Progenitor cell of endocrine pancreas (in vitro differentiated cells): ENCODE data around the gene POMGNT2. TPM values are rescaled to one million over a fixed set of nuclear protein-coding genes. Genes with fewer than 3 reads are reported as not detected.

Experiments used
- DNase-seq: peaks from one replicate; pipeline ENCODE4 v3.0.0; 2021; ENCODE audit warnings: low spot score; ENCODE audit not compliant: unreplicated experiment
- H3K27ac Mint-ChIP-seq: 2 replicates; pipeline ENCODE4 v1.8.0; 2021; ENCODE audit warnings: mild to moderate bottlenecking, moderate library complexity, mixed read lengths
- H3K27me3 Mint-ChIP-seq: 2 replicates; pipeline ENCODE4 v1.8.0; 2021; ENCODE audit warnings: mixed read lengths
- H3K36me3 Mint-ChIP-seq: 2 replicates; pipeline ENCODE4 v1.8.0; 2022; ENCODE audit warnings: mixed read lengths; ENCODE audit not compliant: insufficient read depth
- H3K4me1 Mint-ChIP-seq: 2 replicates; pipeline ENCODE4 v1.8.0; 2021; ENCODE audit warnings: low read depth, mixed read lengths
- H3K4me3 Mint-ChIP-seq: 2 replicates; pipeline ENCODE4 v1.8.0; 2021; ENCODE audit warnings: low read depth, mild to moderate bottlenecking, moderate library complexity, mixed read lengths
- H3K9me3 Mint-ChIP-seq: 2 replicates; pipeline ENCODE4 v1.8.0; 2021; ENCODE audit warnings: low read depth, mixed read lengths
- total RNA-seq: library from RNA; stranded (reverse); gene quantifications from 2 replicates; pipeline ENCODE4 v1.2.1, GENCODE V29; 2021
- TF ChIP-seq, protein P1 (sequence below): fragments of 200-600 bp; sonication (generic); IDR thresholded peaks from one replicate; pipeline ENCODE4 v1.5.0; 2021; ENCODE audit warnings: antibody characterized with exemption, mild to moderate bottlenecking; ENCODE audit not compliant: unreplicated experiment

POMGNT2 gene
- total RNA-seq, 1 donor from 2014 or later: 21.6 TPM

DNA sequence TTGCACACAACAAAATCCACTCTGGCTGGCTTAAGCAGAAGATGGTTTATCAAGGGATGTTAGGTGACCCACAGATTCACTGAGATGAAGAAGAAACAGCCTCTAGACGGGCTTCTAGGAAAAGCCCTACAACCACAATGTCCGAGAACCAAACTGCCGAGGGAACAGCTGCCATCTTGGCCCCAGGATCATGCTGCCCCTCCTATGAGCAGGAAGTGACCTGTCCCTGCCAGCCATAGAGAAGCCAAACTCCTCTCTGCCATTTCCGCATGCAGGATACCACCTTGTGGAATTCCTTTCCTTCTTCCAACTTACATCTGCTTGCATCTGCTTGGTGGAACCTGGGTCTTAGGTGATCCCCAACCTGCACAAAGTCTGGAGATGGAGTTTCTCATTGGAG, 11.4 kb upstream of the POMGNT2 start:
- no peaks in the 10 kb centered on the region for H3K4me1 Mint-ChIP-seq
- TF ChIP-seq, protein P1, sequence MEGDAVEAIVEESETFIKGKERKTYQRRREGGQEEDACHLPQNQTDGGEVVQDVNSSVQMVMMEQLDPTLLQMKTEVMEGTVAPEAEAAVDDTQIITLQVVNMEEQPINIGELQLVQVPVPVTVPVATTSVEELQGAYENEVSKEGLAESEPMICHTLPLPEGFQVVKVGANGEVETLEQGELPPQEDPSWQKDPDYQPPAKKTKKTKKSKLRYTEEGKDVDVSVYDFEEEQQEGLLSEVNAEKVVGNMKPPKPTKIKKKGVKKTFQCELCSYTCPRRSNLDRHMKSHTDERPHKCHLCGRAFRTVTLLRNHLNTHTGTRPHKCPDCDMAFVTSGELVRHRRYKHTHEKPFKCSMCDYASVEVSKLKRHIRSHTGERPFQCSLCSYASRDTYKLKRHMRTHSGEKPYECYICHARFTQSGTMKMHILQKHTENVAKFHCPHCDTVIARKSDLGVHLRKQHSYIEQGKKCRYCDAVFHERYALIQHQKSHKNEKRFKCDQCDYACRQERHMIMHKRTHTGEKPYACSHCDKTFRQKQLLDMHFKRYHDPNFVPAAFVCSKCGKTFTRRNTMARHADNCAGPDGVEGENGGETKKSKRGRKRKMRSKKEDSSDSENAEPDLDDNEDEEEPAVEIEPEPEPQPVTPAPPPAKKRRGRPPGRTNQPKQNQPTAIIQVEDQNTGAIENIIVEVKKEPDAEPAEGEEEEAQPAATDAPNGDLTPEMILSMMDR: no peak
- no peaks in the 10 kb centered on the region for H3K36me3 Mint-ChIP-seq
- peaks cover 6% of the 10 kb centered on the region for H3K27me3 Mint-ChIP-seq
- no peak overlapping the region for H3K4me3 Mint-ChIP-seq
- H3K27ac Mint-ChIP-seq: no peak overlapping the region
- DNase-seq: no peak
- H3K9me3 Mint-ChIP-seq: no peaks in the 10 kb centered on the region

DNA sequence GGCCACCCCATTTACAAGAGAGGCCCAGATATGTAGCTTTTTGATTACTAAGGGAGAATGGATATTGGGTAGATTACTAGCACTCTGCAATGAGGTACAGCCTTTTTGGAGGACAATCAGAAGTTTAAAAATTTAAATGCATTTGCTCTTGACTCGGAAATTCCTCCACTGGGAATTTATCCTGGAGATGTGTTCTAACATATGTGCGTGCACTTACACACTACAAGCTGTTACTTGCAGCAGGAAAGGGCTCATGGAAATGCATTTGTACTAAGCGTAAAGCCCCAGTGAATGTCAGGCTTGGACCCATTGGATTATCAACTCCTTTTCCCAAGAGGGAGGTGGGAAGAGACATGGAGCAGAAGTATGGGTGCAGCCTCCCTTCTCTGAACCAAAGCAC, 7.8 kb upstream of the POMGNT2 start:
- TF ChIP-seq, protein P1: no peak
- H3K9me3 Mint-ChIP-seq: no peaks in the 10 kb centered on the region
- no peak for DNase-seq
- H3K36me3 Mint-ChIP-seq: no peaks in the 10 kb centered on the region
- no peaks in the 10 kb centered on the region for H3K4me1 Mint-ChIP-seq
- peaks cover 3% of the 10 kb centered on the region for H3K27me3 Mint-ChIP-seq
- H3K27ac Mint-ChIP-seq: no peak overlapping the region
- no peak overlapping the region for H3K4me3 Mint-ChIP-seq

DNA sequence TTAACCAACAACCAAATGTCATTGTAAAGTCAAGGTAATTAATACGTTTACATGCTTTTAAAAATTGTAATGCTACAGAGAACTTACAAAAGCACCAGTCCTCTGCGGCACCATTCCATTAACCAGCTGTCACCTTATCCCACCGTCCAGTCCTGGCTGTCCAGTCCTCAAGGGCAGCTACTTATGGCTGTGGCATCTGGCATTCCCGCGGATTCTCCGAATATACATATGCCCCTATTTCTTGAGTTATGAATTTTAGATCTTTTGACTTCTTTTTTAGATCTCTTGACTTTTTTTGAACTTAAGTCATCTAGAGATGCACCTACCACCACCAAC, 382 bp upstream of the POMGNT2 start:
- Mint-ChIP-seq H3K27ac (no peak overlapping the region), H3K9me3 (no peaks in the 10 kb centered on the region), H3K27me3 (peaks cover 12% of the 10 kb centered on the region), H3K4me3 (peak overlapping the region; percentile 67), H3K36me3 (no peaks in the 10 kb centered on the region), H3K4me1 (peaks cover 5% of the 10 kb centered on the region)
- TF ChIP-seq, protein P1: no peak
- DNase-seq: no peak

DNA sequence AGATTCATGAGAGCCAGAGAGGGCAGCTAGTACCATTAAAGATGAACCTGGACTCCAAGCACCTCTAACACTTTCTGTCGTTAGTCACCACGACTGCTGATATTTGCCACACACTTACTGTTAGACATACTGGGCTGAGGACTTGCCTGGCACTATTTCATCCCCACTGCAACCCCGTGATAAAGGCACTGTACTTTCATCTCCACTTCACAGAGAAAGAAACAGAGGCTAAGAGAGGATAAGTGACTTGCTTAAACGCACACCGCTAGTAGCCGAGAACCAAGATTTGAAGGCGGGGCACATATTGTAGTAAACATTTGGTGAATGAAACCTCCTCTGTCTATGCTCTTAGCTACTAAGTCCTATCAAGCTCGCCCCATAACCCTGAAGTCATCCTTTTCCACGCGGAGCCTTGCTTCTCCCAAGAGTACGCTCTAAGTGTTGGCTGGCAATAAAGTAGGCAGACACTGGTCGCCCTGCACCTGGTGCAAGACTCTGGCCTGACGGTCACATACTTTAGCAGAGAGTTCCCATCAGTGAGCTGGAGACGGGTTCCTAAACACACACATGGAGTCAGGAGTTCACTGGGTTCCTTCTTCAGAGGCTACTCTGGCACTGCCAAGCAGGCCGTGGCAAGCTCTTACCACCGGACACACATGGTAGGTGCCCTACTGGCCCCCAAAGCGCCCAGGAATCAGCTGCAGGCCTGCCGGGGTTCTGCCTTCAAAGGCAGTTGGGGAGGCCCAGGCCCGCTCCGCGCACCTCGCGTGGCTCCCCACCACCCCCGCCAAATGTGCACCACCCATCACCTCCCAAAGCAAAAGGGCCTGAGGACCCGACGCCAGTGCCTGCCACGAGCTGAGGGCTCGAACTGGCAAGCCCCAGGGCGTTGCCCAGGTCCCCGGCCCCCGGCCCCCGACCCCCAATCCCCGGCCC, 951 bp downstream of the POMGNT2 start:
- H3K4me3 Mint-ChIP-seq: peak overlapping the region; percentile 67
- H3K27ac Mint-ChIP-seq: no peak overlapping the region
- no peaks in the 10 kb centered on the region for H3K36me3 Mint-ChIP-seq
- peak; percentile 14 for DNase-seq
- peaks cover 12% of the 10 kb centered on the region for H3K27me3 Mint-ChIP-seq
- TF ChIP-seq, protein P1: no peak
- H3K9me3 Mint-ChIP-seq: no peaks in the 10 kb centered on the region
- peaks cover 5% of the 10 kb centered on the region for H3K4me1 Mint-ChIP-seq

DNA sequence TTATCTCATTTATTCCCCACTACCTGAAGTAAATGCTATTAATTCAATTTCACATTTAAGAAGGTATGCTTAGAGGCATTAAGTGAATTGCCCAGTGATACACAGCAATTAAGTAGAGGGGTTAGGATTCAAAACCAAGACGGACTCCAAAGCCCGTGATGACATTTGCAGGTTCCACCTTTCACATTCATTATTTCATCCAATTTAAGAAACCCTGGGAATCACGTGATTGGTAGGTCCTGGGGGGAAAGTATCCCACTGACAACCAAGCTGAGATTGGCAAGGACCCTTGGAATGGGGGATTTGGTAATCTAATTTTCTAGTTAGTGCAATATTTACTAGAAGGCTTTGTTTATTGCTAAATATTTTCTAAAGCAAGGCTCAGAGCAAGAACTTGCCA, 1.8 kb downstream of the POMGNT2 start:
- Mint-ChIP-seq H3K4me1 (peaks cover 5% of the 10 kb centered on the region), H3K4me3 (peak overlapping the region; percentile 67), H3K27me3 (peaks cover 12% of the 10 kb centered on the region), H3K36me3 (no peaks in the 10 kb centered on the region), H3K27ac (no peak overlapping the region), H3K9me3 (no peaks in the 10 kb centered on the region)
- TF ChIP-seq, protein P1: no peak
- DNase-seq: no peak
